HG03571 (cell line): ENCODE data around the gene FOXRED2.
"Not testable (repeated sequence)": the region's sequence is repeated elsewhere in the genome, so short reads cannot be mapped to it uniquely, and the experiment has no call there.

ENCODE experiments used
- ATAC-seq: cut with Tn5 transposase; IDR thresholded peaks from one replicate; pipeline ENCODE4 v1.9.1; 2021; ENCODE audit not compliant: unreplicated experiment

FOXRED2 gene

DNA sequence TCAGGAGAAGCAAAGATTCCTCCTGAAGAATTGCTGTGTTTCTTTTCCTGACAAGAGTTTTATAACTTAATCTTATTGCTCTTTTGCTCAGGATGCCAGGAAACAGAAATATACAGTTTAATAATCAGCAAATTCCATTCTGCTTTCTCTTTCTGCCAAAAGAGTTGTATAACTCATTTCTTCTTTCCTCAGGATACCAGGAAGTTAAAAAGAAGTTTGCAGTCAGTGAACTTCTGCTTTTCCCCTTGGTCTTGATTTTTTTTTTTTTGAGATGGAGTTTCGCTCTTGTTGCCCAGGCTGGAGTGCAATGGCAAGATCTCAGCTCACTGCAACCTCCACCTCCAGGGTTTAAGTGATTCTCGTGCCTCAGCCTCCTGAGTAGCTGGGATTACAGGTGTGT lies 13.1 kb upstream of the FOXRED2 start:
- ATAC-seq = not testable (repeated sequence)

DNA sequence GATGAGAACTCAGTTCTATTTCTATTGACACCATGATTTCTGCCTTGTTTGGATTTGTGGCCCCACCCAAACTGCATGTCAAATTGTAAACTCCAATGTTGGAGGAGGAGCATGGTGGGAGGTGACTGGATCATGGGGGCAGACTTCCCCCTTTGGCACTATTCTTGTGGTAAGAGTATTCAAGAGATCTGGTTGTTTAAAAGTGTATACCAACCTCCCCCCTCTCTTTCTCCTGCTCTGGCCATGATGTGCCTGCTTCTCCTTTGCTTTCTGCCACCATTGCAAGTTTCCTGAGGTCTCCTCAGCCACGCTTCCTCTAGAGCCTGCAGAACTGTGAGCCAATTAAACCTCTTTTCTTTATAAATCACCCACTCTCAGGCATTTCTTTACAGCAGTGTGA lies 7.9 kb upstream of the FOXRED2 start:
- no peak for ATAC-seq

DNA sequence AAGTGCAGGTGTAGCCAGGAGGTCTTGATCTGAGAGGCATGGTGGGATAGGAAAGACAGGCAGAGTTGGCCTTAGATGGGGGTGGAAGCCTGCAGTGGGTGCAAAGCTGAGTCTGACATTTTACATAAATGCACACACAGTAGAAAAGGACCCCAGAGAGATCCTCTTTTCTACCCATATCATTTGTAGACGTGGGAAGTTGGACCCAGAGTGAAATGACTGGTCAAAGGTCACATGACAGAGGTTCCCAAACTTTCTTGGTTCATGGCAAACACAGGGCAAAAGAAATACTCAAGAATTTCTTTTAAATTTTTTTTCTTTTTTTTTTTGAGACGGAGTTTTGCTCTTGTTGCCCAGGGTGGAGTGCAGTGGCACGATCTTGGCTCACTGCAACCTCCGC lies 6.2 kb upstream of the FOXRED2 start:
- ATAC-seq = no peak

DNA sequence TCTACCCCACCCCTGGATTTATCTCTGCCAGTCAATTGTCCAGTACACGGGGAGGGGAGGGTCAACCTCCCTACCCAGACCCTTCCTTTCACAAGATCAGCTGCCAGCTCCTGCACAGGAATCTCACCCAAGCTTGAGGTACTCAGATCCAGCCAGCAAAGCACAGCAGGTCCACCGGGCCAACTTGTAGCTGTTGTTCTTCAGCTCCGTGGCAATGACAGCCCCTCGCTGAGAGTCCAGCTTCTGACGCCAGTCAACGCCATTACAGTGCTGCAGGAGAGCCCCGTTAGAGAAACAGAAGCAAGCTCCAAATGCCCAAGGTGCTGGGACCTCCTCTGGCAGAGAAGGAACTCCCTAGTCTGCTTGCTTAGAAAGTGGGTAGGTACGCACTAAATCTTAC lies 5.5 kb upstream of the FOXRED2 start:
- ATAC-seq = no peak

DNA sequence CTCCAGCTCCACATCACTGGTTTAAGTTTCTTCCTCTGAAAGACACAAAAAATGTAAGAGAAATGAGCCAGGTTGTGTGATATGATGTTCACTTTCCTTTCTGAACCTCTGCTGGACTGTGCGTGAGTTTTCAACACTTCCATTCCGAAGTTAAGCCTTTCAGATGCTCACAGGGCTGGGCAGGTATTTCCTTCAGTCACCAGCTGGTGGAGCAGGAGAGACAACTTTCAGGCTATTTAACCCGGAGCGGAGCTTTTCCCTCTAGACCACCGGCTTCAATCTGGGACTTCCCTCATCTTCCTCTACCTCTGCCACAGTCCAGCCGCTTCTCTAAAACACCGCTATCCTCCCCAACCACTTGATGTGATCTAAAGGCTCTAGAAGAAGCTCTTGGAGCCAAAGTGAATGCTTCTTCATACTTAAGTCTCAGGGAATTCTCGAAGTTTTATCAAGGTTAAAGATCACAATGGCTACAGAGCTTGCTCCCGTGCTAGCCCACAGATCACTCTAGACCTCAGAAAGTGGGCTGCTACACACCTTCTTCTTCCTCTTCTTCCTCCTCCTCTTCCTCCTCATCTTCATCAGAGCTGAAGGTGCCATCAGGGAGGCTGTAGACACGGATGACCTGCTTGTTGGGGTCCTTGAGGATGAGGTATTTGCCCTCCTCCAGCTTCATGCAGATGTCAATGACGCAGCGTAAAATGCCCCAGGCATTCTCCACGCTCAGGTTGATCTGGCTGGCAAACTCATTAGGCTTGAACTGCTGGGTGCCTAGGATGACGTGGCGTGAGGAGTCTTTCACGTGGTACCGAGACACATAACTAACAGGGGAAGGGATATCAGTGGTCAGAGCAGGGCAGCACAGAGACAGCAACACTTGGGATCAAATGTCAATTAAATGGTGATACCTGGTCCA lies 4.4 kb upstream of the FOXRED2 start:
- ATAC-seq = no peak

DNA sequence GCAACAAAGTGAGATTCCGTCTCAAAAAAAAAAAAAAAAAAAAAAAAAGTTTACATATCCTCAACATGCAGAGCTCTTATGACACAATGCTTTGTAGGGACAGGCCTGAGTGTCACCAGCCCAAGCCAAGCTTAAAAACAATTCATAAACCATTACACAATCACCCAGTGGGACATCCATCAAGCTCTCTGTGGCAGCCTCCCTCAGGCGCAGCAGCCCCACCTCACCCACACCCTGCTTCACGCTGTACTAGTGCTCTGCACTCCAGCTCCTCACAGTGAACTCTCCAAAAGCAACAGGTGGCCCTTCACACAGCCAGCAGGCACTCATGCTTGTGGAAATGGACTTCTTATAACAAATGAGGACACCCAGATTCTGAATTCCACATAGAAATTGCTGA lies 3.5 kb upstream of the FOXRED2 start:
- no peak for ATAC-seq

DNA sequence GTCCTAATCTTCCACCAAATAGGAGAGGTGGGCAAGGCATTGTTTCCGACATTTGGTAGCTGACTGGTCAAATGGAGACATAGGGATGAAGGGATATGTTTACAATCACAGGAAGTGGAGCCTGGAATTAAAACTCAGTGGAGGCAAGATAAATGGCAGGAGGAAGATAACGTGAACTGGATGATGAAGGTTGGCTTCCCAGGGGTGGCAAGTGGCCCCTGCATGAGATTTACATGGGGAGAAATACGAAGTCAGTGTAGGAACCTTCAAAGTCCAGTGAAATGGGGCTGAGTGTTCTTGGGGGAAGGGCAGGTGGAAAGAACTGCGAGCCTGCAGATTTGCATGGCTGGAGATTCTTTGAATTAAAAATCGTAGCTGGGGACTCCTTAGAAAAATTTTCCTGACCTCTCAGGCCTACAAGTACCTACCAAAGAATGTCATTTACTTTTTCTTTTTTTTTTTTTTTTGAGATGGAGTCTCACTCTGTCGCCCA lies 724 bp upstream of the FOXRED2 start:
- ATAC-seq = no peak

DNA sequence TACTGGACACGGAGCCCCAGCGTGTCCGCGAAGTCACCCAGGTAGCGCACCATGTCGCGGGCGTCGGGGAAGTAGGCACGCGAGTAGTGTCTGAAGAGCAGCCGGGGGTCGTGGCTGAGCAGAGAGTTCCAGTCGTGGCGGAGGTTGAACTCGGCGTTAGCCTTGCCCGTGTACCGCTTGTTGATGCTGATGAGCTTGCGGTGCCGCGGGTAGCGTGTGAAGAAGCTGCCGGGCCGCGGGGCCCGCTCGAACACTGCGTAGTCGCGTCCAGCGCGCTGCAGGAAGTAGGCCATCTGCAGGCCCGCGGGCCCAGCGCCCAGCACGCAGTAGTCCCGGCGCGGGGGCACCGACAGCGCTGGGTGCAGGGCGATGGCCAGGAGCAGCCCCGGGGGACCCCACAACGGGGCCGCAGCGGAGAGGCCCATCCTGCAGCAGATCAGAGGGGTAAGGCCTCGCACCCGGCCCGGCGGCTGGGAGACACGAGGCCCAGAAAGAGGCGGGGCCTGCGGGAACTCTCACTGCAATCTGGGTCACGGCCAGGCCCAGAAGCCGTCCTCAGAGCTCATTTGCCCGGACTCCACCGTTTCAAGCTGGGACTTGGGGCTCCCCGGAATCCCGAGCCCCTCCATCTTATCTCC lies 723 bp downstream of the FOXRED2 start:
- no peak for ATAC-seq

DNA sequence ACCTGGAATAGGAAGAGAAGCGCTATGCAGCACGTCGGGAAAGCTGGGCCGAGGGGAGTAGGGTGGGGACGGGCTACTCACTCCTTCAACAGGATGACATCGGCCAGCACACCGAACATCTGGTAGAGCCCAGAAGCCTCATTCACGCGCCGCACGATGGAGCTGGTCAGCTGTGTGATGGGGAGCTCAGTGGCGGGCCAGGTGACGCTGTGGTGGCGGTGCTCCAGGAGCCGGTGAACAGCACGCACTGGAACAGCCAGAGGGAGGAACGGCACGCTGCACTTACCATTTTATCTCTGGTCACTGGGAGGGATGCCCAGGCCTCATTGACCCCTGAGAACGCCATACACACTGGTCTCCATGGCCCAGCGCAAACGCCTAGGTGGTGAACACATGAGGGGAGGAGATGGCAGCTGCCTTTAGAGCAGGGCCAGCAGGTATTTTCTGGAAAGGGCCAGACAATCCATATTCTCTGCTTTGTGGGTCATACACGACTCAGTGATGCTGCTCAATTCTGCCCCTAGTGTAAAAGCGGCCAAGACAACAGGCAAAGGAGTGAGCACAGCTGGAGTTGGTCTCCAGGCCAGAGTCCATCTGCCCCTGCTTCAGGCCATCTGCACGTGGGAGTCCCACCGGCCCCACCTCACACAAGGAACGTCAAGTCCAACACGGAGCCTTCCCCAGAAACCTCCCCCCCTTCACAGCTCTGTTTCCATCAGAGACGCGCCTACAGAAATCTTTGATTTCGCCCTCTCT lies 8.8 kb downstream of the FOXRED2 start:
- no peak for ATAC-seq

DNA sequence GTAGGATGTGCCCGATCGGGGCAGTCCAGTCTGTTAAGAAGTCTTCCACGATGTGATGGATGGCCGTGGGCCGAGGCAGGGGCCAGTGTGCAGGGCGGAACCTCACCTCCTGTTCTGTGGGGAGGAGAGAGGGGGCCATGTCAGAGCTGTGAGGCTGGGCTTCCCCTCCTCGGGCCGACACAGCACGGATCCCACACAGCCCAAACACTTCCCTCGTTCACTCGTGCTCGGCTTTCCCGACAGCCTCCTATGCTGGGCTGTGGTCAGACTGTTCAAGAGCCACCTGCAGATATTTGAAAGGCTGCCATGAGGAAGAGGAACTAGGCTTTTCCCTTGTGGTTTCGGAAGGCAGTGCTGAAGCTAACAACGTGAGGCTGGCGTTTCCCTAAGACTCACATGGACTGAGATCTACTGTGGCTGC lies 13.1 kb downstream of the FOXRED2 start:
- ATAC-seq = no peak

DNA sequence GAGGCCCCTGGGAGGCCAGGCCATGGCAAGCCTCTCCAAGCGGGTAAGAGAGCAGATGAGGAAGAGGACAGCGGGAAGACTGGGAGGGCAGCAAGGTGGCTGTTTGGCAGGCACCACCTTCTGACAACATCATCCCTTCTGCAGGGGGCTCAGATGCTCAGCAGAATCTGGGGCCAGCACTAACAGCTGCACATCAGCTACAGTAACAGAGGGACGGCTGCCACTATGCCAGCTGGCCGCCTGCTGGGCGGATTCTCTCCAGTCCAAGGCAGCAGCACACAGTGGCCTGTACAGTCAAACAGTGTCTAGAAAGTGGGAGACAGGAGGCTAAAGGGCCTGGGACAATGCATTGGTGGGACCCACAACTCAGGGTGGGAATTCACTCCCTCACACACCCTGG lies 14.7 kb downstream of the FOXRED2 start:
- no peak for ATAC-seq

DNA sequence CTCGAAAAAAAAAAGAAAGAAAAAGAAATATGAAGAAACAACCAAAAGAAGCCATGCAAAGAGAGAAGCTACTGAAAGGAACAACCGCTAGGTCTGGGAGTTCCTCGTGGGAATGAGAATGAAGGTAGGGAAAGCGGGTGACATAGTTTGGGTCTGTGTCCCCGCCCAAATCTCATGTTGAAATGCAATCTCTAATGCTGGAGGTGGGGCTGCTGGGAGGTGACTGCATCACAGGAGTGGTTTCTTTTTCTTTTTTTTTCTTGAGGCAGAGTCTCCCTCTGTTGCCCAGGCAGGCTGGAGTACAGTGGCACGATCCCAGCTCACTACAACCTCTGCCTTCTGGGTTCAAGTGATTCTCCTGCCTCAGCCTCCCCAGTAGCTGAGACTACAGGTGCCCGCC lies 15.7 kb downstream of the FOXRED2 start:
- ATAC-seq = no peak

DNA sequence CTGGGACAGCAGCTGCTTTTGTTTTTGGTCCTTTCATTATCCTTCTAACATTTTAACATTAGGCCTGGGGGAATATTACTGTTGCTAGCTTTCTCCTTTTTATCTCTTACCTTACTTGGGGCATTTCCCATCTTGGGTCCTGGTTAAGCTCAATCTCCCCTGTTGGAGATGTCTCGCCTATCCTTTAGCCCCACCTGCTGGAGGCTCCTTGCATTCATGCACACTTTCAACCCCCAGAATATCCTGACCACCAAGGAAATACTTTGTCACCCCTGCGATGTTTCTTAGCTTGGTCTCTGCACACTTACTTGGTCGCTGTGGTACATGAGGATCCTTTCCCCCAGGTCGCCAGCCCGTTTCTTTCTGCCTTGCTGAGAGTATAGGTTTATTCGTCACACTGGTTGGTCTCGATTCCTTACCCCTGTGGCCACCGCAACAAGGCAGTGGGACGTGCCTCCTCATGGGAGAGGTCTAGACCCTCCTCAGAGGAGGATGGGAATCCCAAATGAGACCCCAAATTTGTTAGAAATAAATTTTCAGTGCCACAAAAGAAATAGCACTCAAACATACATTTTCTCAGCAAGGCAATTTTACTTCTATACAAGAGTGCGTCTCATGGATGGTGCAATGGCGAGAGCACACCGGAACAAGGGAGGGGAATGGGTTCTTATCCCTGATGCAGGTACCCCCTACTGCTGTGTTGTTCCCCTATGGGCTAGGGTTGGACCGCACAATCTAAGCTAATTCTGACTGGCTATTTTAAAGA lies 20.0 kb downstream of the FOXRED2 start:
- ATAC-seq = no peak

DNA sequence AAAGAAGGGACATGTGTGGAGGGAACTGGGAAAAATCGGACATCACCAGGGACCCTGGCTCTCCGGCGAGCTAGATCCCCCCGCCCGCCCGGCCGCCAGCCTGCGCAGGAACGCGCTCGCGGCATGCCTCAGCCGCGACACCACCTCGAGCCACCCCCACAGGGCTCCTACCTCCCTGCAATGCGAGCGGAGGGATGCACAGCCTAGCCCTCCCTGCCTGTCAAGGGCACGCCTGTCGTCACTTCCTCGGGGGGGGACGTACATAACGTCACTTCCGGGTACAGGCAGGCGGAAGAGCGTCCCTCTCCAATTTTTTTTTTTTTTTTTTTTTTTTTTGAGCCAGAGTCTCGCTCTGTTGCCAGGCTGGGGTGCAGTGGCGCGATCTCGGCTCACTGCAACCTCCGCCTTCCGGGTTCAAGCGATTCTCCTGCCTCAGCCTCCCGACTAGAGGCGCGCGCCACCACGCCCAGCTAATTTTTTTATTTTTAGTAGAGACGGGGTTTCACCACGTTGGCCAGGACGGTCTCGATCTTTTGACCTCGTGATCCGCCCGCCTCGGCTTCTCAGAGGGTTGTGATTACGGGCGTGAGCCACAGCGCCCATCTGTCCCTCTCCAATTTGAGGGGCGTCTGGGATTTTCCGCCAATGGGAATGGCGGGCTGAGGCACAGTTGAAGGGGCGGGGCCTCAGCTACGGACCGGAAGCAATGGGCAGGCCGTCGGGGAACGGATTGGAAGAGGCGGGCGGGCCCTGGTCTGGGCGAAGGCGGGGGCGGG lies 25.3 kb downstream of the FOXRED2 start, which contains the start of gene TXN2:
Gene TXN2 (minus strand): TSS at position 248 of the 776 bp plus-strand sequence. CDS start 803 bp downstream, outside the sequence.
- peak; percentile 74 for ATAC-seq

DNA sequence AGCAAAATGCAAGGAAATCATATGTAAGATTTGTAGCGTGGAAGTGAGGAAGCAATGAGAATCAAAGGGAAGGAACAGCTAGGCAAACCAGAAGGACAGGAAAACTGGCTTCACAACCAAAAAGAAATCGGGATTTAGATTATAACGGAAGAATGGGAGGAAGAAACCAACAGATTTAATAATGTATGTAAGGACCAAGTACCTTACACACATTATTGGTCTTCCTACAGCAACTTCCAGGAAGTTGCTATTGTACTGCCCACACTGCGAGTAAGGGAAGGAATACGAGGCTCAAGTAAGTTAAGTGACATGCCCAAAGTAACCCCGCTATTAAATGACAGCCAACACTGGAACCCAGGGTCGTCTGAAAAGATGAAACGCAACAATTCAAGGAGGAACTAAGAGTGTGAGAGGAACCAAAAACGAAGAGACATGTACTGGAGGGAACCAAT lies 25.9 kb downstream of the FOXRED2 start:
- ATAC-seq = no peak

DNA sequence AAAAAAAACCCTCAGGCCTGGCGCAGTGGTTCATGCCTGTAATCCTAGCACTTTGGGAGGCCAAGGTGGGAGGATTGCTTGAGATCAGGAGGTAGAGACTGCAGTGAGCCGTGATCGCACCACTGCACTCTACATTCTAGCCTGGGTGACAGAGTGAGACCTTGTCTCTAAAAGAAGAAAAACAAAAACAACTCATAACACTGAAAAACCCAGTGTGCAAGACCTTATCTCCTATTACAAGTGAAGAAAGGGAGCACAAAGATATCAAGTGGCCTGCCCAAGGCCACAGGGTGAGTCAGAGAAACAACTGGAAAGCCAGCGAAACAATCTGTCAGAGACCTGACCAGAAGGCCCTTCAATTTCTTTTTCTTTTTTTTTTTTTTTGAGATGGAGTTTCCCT lies 27.9 kb downstream of the FOXRED2 start:
- ATAC-seq = no peak

DNA sequence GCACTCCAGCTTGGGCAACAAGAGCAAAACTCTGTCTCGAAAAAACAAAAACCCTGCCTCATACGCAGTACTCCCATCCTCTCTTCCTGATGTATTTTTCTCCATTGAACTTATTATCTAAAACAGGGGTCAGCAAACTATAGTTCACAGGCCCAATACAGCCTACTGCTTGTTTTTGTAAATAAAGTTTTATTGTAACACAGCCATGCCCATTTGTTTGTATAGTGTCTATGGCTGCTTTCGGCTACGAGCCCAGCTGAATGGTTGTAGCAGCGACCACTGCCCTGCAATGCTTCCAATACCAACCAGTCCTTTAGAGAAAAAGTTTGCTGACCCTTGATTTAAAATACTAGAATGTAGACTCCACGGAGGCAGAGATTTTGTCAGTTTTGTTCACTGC lies 31.5 kb downstream of the FOXRED2 start:
- ATAC-seq = no peak

DNA sequence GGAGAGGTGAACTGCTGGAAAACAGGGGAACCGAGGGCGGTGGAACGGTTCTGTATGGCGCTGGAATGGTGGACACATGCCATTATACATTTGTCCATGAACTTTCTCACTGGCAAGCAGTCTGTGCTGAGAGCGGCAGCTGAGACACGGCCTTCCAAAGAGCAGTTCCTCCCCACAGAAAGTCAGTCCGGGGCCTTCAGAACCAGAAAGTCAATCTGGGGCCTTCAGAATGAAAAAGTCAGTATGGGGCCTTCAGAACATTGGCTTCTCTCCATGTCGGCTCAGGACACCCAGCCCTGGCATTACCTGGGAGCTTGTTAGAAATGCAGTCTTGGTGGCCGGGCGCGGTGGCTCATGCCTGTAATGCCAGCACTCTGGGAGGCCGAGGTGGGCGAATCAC lies 34.2 kb downstream of the FOXRED2 start:
- no peak for ATAC-seq

DNA sequence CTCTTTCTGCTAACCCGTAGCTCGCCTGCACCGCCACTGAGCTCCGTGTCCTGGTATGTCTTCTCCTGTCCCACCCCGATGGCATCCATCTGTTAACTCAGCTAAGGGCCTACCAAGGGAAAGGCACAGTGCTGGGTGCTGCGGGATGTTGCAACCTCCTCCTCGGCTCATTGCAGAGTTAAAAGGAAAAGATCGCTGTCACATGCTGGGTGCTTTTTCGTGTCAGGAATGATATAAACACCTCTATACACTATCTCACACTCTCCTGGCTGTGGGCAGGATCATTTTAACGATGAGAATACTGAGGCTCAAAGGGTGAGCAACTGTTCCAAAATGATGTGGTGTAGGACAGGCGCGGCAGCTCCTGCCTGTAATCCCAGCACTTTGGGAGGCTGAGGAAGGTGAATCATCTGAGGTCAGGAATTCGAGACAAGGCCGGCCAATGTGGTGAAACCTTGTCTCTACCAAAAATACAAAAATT lies 35.5 kb downstream of the FOXRED2 start:
- ATAC-seq = no peak

DNA sequence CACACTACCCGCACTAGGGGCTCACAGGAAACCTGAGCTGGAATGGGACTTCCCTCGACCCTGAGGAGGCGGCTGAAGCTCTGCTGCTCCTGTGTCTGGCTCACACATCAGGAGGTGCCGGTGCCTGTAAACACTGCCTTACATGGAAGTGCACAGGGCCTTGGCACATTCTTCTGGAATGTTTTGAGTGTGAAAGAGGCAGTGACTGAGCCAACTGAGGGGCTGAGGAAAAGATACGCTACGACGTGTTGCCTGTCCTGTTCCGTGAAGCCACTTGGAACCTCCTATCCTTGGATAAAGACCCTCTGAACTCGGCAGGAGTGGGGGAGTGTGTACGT lies 35.9 kb downstream of the FOXRED2 start:
- ATAC-seq = no peak
